Caco-2 (cell line): ENCODE measurements around the gene UGT8. TPM values are rescaled to one million over a fixed set of nuclear protein-coding genes. Genes with fewer than 3 reads are reported as not detected.

ENCODE experiments used
- BruUV-seq: library from RNA; stranded (reverse); fragments of 400-500 nt; replicated peaks from 2 replicates; lab custom pipeline; 2021; lab: Mats Ljungman, UMichigan
- CTCF ChIA-PET: fragments of 300-600 bp; sonication (Branson Sonifier 250); formaldehyde crosslinking; loops from one replicate; lab custom pipeline; 2022; ENCODE audit warnings: antibody characterized with exemption; lab: Charles Lee
- POLR2A ChIA-PET: fragments of 300-600 bp; sonication (Branson Sonifier 250); formaldehyde crosslinking; loops from one replicate; lab custom pipeline; 2022; ENCODE audit warnings: antibody characterized with exemption; lab: Charles Lee
- DNase-seq, 2 experiments: peaks; one replicate each; pipeline versions ENCODE4 v3.0.0 to v3.0.0-alpha.2; 2020 to 2022
- H3K27me3 ChIP-seq: replicated peaks from 2 replicates; pipeline ENCODE4 v1.6.0; 2011; ENCODE audit warnings: low read length; ENCODE audit not compliant: control insufficient read depth, insufficient read depth
- H3K36me3 ChIP-seq: 2 replicates; pipeline ENCODE4 v1.5.1; 2011; ENCODE audit warnings: low read length; ENCODE audit not compliant: control insufficient read depth, insufficient read depth
- H3K4me1 ChIP-seq: fragments of 250-450 bp; sonication (Bioruptor Pico); 2 replicates; pipeline ENCODE4 v1.5.1; 2020; ENCODE audit warnings: mild to moderate bottlenecking
- H3K4me3 ChIP-seq: 2 replicates; pipeline ENCODE4 v1.5.1; 2011; ENCODE audit warnings: low read depth, mild to moderate bottlenecking, control low read depth, low read length
- H3K9me3 ChIP-seq: fragments of 250-450 bp; sonication (Bioruptor Pico); 2 replicates; pipeline ENCODE4 v1.5.1; 2020; ENCODE audit warnings: mild to moderate bottlenecking, moderate library complexity
- H3K27ac Mint-ChIP-seq: one replicate; pipeline ENCODE4 v1.8.0; 2022; ENCODE audit warnings: mixed read lengths; ENCODE audit not compliant: unreplicated experiment
- H3K27me3 Mint-ChIP-seq: one replicate; pipeline ENCODE4 v1.8.0; 2022; ENCODE audit warnings: mixed read lengths; ENCODE audit not compliant: insufficient read depth, unreplicated experiment
- H3K36me3 Mint-ChIP-seq: one replicate; pipeline ENCODE4 v1.8.0; 2022; ENCODE audit warnings: mild to moderate bottlenecking, mixed read lengths; ENCODE audit not compliant: insufficient read depth, unreplicated experiment
- H3K4me1 Mint-ChIP-seq: one replicate; pipeline ENCODE4 v1.8.0; 2022; ENCODE audit warnings: low read depth, mixed read lengths; ENCODE audit not compliant: unreplicated experiment
- H3K4me3 Mint-ChIP-seq: one replicate; pipeline ENCODE4 v1.8.0; 2022; ENCODE audit warnings: mild to moderate bottlenecking, moderate library complexity, mixed read lengths; ENCODE audit not compliant: unreplicated experiment
- H3K9me3 Mint-ChIP-seq: one replicate; pipeline ENCODE4 v1.8.0; 2022; ENCODE audit warnings: mixed read lengths; ENCODE audit not compliant: unreplicated experiment
- CTCF ChIP-seq, 2 experiments: fragments of 200-600 bp in 1 of 2; IDR thresholded peaks; 1 replicate in 1 of 2; 2 replicates in 1 of 2; pipeline versions ENCODE4 v1.5.1 to v1.8.0; 2011 to 2022; ENCODE audit warnings: antibody characterized with exemption in 1 of 2, control low read depth in 1 of 2, inconsistent platforms in 1 of 2, low read depth in 1 of 2, low read length in 1 of 2, mild to moderate bottlenecking in 1 of 2, moderate library complexity in 1 of 2; ENCODE audit not compliant: insufficient read depth in 1 of 2, severe bottlenecking in 1 of 2, unreplicated experiment in 1 of 2
- intact Hi-C: fragments of 100-400 bp; cut with micrococcal nuclease; formaldehyde crosslinking; loops from one replicate; pipeline ENCODE4 v1.10.0; 2022; ENCODE audit not compliant: unreplicated experiment
- total RNA-seq: library from RNA; stranded (reverse); gene quantifications from 2 replicates; pipeline ENCODE4 v1.2.3, GENCODE V29; 2022

UGT8 gene
- total RNA-seq, 1 experiment from 2014 or later: 11.9 TPM

GRCh38 chr4:114558446-114559020, 40.1 kb upstream of the UGT8 start:
- no TSS peak for BruUV-seq
- no peak overlapping the region for H3K27ac Mint-ChIP-seq
- Histone ChIP-seq H3K4me3 (no peak overlapping the region), H3K9me3 (peaks cover 34% of the 10 kb centered on the region), H3K36me3 (no peaks in the 10 kb centered on the region), H3K4me1 (peaks cover 21% of the 10 kb centered on the region), H3K27me3 (no peaks in the 10 kb centered on the region)
- peaks cover 19% of the 10 kb centered on the region for H3K9me3 Mint-ChIP-seq
- H3K4me1 Mint-ChIP-seq: peaks cover 10% of the 10 kb centered on the region
- no peaks in the 10 kb centered on the region for H3K36me3 Mint-ChIP-seq
- DNase-seq: peak in 1 of 2 experiments; percentile 49
- H3K4me3 Mint-ChIP-seq: no peak overlapping the region
- intact Hi-C loops: no loop called here
- H3K27me3 Mint-ChIP-seq: no peaks in the 10 kb centered on the region
- ChIA-PET POLR2A (no interaction called here), CTCF (no interaction called here)
- no peak for TF ChIP-seq CTCF (IDR thresholded peaks at IDR 0.05; ENCODE audit: insufficient read depth in 1 of 2, low read depth in 1 of 2, low read length in 1 of 2, severe bottlenecking in 1 of 2, unreplicated experiment in 1 of 2)

GRCh38 chr4:114561590-114561989, 37.0 kb upstream of the UGT8 start:
- CTCF ChIA-PET: no interaction called here
- Histone ChIP-seq H3K36me3 (no peaks in the 10 kb centered on the region), H3K27me3 (no peaks in the 10 kb centered on the region), H3K4me3 (no peak overlapping the region), H3K4me1 (peaks cover 38% of the 10 kb centered on the region), H3K9me3 (peaks cover 34% of the 10 kb centered on the region)
- peaks cover 15% of the 10 kb centered on the region for H3K4me1 Mint-ChIP-seq
- intact Hi-C loops: no loop called here
- H3K4me3 Mint-ChIP-seq: no peak overlapping the region
- POLR2A ChIA-PET: interaction anchor here (0.8 kb wide), 1 partner anchor 37 kb away, joined by 3 read pairs; the partner anchor contains the start of gene UGT8
- H3K27me3 Mint-ChIP-seq: no peaks in the 10 kb centered on the region
- peak overlapping the region; percentile 83 for H3K27ac Mint-ChIP-seq
- no peaks in the 10 kb centered on the region for H3K36me3 Mint-ChIP-seq
- H3K9me3 Mint-ChIP-seq: peaks cover 11% of the 10 kb centered on the region
- BruUV-seq: no TSS peak
- no peak for DNase-seq
- no peak for TF ChIP-seq CTCF (IDR thresholded peaks at IDR 0.05; ENCODE audit: insufficient read depth in 1 of 2, low read depth in 1 of 2, low read length in 1 of 2, severe bottlenecking in 1 of 2, unreplicated experiment in 1 of 2)

- peak; percentile 53 to 54 for DNase-seq
- Histone ChIP-seq H3K9me3 (peaks cover 27% of the 10 kb centered on the region), H3K4me1 (peaks cover 38% of the 10 kb centered on the region), H3K4me3 (no peak overlapping the region), H3K27me3 (no peaks in the 10 kb centered on the region), H3K36me3 (no peaks in the 10 kb centered on the region)
- CTCF ChIA-PET: no interaction called here
- Mint-ChIP-seq H3K9me3 (peaks cover 11% of the 10 kb centered on the region), H3K4me1 (peaks cover 15% of the 10 kb centered on the region), H3K27ac (peak overlapping the region; percentile 83), H3K36me3 (no peaks in the 10 kb centered on the region), H3K27me3 (no peaks in the 10 kb centered on the region), H3K4me3 (peak overlapping the region; percentile 22)
- TF ChIP-seq CTCF (IDR thresholded peaks at IDR 0.05; ENCODE audit: insufficient read depth in 1 of 2, low read depth in 1 of 2, low read length in 1 of 2, severe bottlenecking in 1 of 2, unreplicated experiment in 1 of 2): no peak
- BruUV-seq: TSS peak; percentile 73
- intact Hi-C loops: loop anchor here (1.0 kb wide), 1 partner anchor 97 kb away; no protein-coding TSS in a partner anchor
- POLR2A ChIA-PET: interaction anchor here (0.6 to 0.8 kb wide), 2 partner anchors 36 to 72 kb away, joined by 3 to 4 read pairs; partner anchors contain the start of gene UGT8
Measured at GRCh38 chr4:114562176-114562904, 36.3 kb upstream of the UGT8 start.
